ENCODE data around the gene DNASE1L1.

DNA sequence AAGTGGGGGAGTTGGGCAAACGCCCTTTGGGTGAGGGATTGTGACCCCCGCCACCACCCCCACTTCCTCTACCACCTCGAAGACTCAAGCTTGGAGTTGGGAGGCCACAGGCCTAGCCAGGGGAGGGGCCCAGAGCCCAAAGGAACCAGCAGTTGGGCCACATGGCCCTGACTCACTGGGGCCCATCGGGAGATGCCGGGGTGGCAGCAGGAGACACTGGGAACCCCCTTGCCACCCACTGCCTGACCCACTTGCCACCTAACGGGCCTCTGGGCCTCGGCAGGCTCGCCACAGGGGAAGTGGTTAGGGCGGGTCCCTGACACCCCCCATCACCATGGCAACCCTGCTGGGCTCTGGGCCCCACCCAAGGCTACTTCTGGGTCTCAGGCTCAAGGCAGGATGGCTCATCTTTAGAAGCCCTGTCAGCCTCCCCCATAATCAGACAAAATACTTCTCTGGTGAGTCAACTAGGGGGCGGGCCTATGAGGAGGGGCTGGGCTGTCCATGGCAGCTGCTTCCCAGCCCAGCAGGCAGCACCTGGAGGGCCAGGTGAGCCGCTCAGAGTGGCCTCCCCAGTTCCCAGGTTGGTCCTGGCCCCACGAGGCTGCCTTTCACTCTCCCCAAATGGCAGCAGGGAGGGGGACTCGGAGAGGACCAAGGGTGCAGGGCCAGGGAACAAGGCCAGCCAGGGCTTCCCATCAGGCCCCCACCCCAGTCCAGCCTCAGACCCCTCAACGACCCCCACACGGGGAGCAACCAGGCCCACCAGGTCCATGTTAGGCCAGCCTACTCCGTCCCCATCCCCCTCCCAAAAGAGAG, 40.2 kb downstream of the DNASE1L1 start:
- TF ChIP-seq CTCF (IDR thresholded peaks at IDR 0.05) (no peak), POLR2A (IDR thresholded peaks at IDR 0.05) (no peak)
